ENCODE results near the gene RANGAP1.

- TF ChIP-seq POLR2AphosphoS5 (IDR thresholded peaks at IDR 0.05; ENCODE audit: low read depth, low read length) = no peak
- no peak for TF ChIP-seq TAF1 (IDR thresholded peaks at IDR 0.05; ENCODE audit: borderline replicate concordance, low read depth, low read length)
Measured at GRCh38 chr22:41223535-41223934, 62.5 kb downstream of the RANGAP1 start.

Measured in GM12892 (cell line).